Fibroblast of skin of abdomen (primary cell): Measurements from ENCODE around the gene EVX2.

Experiments used
- DNase-seq: peaks from one replicate; pipeline ENCODE4 v3.0.0-alpha.2; 2013

Gene EVX2

GRCh38 chr2:176095421-176095820 lies 11.7 kb upstream of the EVX2 start:
- no peak for DNase-seq

- DNase-seq = no peak
Observed at GRCh38 chr2:176094349-176094748, 10.6 kb upstream of the EVX2 start.

- no peak for DNase-seq
Observed at GRCh38 chr2:176093898-176094249, 10.1 kb upstream of the EVX2 start.

GRCh38 chr2:176093145-176093897 lies 9.6 kb upstream of the EVX2 start:
- no peak for DNase-seq

GRCh38 chr2:176092270-176093144 lies 8.7 kb upstream of the EVX2 start, which contains the start of gene HOXD13:
Gene HOXD13, plus strand, starts transcription at chr2:176092721. Its CDS starts 170 bp downstream, at chr2:176092891.
- DNase-seq = no peak

- DNase-seq = no peak
Observed at GRCh38 chr2:176091329-176092258, 7.8 kb upstream of the EVX2 start.

GRCh38 chr2:176090862-176091261 lies 7.1 kb upstream of the EVX2 start:
- no peak for DNase-seq

- no peak for DNase-seq
Observed at GRCh38 chr2:176089843-176090395, 6.2 kb upstream of the EVX2 start.

GRCh38 chr2:176088937-176089842 lies 5.4 kb upstream of the EVX2 start:
- DNase-seq = no peak

- DNase-seq = peak; percentile 45
Observed at GRCh38 chr2:176088048-176088936, 4.5 kb upstream of the EVX2 start.

- DNase-seq = no peak
Observed at GRCh38 chr2:176087330-176088047, 3.7 kb upstream of the EVX2 start.

- no peak for DNase-seq
Observed at GRCh38 chr2:176085861-176086771, 2.4 kb upstream of the EVX2 start.

GRCh38 chr2:176085120-176085788 lies 1.5 kb upstream of the EVX2 start:
- DNase-seq = no peak

- no peak for DNase-seq
Observed at GRCh38 chr2:176084611-176085119, 903 bp upstream of the EVX2 start.

- no peak for DNase-seq
Observed at GRCh38 chr2:176082824-176083751, 674 bp downstream of the EVX2 start.

- no peak for DNase-seq
Observed at GRCh38 chr2:176082525-176082823, 1.3 kb downstream of the EVX2 start.
